ENCODE measurements around the gene POLG2.

DNA sequence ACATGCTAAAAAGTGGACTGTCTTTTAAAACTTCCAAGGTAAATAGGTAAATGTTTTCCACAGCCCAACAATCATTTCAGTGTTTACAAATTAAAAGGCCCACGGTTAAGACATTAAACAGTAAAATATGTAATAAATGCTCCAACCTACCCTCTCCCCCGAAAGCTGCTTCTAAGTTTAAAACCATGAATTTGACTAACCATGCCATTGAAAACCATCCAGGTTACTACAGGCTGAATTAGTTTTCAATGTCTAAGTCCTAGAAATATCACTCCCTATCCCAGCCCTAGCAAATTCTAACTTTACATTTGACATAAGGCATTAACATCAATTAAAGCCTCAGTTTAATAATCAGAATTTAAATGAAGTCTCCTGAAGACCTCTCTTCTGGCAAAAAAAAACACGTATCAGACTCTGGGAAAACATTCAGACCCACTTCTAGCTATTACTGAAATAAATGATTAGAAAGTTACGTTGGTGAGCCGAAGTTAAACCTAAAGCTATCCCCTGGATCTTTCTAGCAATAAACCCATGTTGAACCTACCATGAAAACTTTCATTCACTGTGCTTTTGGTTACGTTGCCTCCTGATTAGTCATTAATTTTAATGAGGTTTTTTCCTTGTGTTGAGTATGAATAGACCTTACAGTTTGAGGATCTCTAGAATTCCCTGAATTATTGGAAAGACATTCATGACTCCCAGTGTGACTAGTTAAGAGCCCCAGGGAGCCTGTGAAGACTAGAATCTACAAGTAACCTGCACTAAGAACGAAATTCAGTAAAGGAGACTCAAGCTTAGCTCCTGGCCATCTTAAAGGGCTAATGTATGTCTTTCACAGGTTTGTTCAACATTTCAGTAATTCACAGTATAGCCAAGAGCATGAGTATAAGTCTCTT is 1.7 kb upstream of the POLG2 start:
- no peak for TF ChIP-seq SRF (CRISPR knock-in tag; IDR thresholded peaks at IDR 0.05)
- TF ChIP-seq HLTF (IDR thresholded peaks at IDR 0.05), result no peak
- TF ChIP-seq, protein P1, sequence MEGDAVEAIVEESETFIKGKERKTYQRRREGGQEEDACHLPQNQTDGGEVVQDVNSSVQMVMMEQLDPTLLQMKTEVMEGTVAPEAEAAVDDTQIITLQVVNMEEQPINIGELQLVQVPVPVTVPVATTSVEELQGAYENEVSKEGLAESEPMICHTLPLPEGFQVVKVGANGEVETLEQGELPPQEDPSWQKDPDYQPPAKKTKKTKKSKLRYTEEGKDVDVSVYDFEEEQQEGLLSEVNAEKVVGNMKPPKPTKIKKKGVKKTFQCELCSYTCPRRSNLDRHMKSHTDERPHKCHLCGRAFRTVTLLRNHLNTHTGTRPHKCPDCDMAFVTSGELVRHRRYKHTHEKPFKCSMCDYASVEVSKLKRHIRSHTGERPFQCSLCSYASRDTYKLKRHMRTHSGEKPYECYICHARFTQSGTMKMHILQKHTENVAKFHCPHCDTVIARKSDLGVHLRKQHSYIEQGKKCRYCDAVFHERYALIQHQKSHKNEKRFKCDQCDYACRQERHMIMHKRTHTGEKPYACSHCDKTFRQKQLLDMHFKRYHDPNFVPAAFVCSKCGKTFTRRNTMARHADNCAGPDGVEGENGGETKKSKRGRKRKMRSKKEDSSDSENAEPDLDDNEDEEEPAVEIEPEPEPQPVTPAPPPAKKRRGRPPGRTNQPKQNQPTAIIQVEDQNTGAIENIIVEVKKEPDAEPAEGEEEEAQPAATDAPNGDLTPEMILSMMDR (IDR thresholded peaks at IDR 0.05 in 2 of 3, conservative IDR thresholded peaks at IDR 0.05 in 1 of 3; ENCODE audit: insufficient read depth in 2 of 3, low read depth in 1 of 3, low read length in 3 of 3), result no peak
- TF ChIP-seq, protein P2, sequence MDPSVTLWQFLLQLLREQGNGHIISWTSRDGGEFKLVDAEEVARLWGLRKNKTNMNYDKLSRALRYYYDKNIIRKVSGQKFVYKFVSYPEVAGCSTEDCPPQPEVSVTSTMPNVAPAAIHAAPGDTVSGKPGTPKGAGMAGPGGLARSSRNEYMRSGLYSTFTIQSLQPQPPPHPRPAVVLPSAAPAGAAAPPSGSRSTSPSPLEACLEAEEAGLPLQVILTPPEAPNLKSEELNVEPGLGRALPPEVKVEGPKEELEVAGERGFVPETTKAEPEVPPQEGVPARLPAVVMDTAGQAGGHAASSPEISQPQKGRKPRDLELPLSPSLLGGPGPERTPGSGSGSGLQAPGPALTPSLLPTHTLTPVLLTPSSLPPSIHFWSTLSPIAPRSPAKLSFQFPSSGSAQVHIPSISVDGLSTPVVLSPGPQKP (CRISPR knock-in tag; IDR thresholded peaks at IDR 0.05), result no peak
- TF ChIP-seq, protein P3, sequence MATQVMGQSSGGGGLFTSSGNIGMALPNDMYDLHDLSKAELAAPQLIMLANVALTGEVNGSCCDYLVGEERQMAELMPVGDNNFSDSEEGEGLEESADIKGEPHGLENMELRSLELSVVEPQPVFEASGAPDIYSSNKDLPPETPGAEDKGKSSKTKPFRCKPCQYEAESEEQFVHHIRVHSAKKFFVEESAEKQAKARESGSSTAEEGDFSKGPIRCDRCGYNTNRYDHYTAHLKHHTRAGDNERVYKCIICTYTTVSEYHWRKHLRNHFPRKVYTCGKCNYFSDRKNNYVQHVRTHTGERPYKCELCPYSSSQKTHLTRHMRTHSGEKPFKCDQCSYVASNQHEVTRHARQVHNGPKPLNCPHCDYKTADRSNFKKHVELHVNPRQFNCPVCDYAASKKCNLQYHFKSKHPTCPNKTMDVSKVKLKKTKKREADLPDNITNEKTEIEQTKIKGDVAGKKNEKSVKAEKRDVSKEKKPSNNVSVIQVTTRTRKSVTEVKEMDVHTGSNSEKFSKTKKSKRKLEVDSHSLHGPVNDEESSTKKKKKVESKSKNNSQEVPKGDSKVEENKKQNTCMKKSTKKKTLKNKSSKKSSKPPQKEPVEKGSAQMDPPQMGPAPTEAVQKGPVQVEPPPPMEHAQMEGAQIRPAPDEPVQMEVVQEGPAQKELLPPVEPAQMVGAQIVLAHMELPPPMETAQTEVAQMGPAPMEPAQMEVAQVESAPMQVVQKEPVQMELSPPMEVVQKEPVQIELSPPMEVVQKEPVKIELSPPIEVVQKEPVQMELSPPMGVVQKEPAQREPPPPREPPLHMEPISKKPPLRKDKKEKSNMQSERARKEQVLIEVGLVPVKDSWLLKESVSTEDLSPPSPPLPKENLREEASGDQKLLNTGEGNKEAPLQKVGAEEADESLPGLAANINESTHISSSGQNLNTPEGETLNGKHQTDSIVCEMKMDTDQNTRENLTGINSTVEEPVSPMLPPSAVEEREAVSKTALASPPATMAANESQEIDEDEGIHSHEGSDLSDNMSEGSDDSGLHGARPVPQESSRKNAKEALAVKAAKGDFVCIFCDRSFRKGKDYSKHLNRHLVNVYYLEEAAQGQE (IDR thresholded peaks at IDR 0.05; ENCODE audit: borderline replicate concordance), result no peak
- TF ChIP-seq, protein P3 (CRISPR knock-in tag; IDR thresholded peaks at IDR 0.05; ENCODE audit: low read depth), result no peak
- TF ChIP-seq CHCHD3 (CRISPR knock-in tag; IDR thresholded peaks at IDR 0.05), result no peak
- no peak for TF ChIP-seq JUND (IDR thresholded peaks at IDR 0.05; ENCODE audit: borderline replicate concordance, low read depth, low read length)
- TF ChIP-seq JUND (tag; IDR thresholded peaks at IDR 0.05; ENCODE audit: borderline replicate concordance, low read depth, low read length), result no peak
- peak; percentile 76 for TF ChIP-seq POLR2A (conservative IDR thresholded peaks at IDR 0.05)
- no peak for TF ChIP-seq C11orf30 (IDR thresholded peaks at IDR 0.05; ENCODE audit: low read depth)
- TF ChIP-seq KLF16 (IDR thresholded peaks at IDR 0.05), result no peak
- TF ChIP-seq NRF1 (conservative IDR thresholded peaks at IDR 0.05 in 1 of 2, IDR thresholded peaks at IDR 0.05 in 1 of 2), result no peak
- TF ChIP-seq, protein P4, sequence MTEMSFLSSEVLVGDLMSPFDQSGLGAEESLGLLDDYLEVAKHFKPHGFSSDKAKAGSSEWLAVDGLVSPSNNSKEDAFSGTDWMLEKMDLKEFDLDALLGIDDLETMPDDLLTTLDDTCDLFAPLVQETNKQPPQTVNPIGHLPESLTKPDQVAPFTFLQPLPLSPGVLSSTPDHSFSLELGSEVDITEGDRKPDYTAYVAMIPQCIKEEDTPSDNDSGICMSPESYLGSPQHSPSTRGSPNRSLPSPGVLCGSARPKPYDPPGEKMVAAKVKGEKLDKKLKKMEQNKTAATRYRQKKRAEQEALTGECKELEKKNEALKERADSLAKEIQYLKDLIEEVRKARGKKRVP (CRISPR knock-in tag; IDR thresholded peaks at IDR 0.05), result no peak
- TF ChIP-seq POLR2AphosphoS5 (IDR thresholded peaks at IDR 0.05; ENCODE audit: control insufficient read depth, insufficient read depth, low read depth, low read length), result peak; percentile 74
